HG03159 (cell line): ENCODE results near the gene PLEKHA7.
"Not testable (repeated sequence)": the region's sequence is repeated elsewhere in the genome, so short reads cannot be mapped to it uniquely, and the experiment has no call there.

Experiments used
- ATAC-seq: cut with Tn5 transposase; IDR thresholded peaks from one replicate; pipeline ENCODE4 v1.9.1; 2021; ENCODE audit warnings: mild to moderate bottlenecking, moderate library complexity; ENCODE audit not compliant: unreplicated experiment

Gene PLEKHA7

GRCh38 chr11:16977994-16978315 is 36.3 kb downstream of the PLEKHA7 start:
- no peak for ATAC-seq

DNA sequence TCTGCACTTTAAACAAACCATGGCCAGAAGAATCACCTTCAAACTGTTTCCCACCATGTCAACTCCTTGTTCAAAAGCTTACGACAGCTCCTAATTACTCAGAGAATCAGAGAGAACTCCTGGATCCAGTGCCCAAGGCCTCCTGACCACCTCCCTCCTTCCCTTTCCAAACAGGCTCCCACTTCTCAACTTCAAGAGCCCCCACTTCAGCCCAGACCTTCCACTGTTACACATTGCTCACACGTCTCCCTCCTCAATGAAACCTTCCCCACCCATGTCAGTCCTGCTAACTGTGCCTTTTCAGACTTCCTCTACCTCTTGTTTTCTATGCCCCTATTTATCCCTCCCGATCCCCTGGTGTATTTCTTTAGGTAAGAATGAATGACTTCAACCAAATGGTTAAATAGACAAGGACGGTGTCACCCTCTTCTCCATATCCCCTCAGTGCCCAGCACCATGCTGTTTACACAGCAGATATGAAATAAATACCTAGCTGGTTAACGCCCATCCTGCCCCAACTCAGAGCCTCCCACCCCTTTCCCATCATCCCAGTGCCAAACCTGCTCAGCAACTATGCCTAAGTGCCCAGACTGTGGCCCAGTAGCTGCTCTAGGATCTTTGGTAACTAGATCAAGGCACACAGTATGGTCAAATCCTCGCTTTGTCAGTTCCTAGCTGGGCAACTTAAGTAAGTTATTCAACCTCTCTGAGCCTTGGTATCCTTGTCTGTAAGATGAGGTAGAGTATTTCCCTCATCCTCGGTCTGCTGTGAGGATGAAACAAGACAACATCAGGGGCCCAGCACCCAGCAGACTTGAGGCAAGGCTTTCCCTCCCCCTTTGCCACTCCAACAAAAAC is 36.8 kb downstream of the PLEKHA7 start:
- ATAC-seq: no peak

DNA sequence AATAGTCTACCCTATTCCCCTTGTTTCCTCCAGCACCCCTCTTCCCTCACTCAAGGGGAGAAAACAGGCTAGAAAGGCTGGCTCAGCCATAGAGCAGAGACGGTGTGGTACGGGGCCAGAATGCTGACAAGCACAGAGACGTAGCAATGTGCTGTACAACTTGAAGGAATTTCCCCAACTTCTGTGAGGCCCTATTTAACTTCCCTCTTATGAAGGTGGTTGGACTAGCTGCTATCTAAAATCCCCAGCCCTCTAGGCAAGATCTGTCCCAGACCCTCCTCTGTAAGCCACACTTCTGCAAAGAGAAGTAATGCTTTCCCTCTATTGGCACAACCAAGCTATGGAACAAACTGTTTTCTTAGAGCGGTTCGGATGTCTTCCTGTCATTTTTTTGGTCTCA is 37.8 kb downstream of the PLEKHA7 start:
- no peak for ATAC-seq

DNA sequence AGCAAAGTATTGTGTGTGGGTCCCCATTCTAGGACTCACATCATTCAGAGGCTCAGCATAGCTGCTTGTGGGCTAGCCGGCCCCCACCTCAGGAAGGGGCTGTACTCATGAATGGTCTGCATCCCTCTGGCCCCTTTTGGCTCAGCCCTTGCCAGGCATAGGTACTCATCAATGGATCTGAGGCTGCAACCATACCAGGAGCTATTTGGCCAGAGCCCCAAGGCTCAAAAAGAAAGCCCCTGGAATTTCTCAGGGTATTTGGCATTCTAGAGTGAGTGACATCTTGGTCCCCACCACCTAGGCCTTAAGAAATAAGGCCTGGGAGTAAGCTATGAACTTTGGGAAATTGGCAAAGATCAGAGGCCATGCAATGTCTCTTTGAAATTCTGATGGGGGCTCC is 38.3 kb downstream of the PLEKHA7 start:
- no peak for ATAC-seq

DNA sequence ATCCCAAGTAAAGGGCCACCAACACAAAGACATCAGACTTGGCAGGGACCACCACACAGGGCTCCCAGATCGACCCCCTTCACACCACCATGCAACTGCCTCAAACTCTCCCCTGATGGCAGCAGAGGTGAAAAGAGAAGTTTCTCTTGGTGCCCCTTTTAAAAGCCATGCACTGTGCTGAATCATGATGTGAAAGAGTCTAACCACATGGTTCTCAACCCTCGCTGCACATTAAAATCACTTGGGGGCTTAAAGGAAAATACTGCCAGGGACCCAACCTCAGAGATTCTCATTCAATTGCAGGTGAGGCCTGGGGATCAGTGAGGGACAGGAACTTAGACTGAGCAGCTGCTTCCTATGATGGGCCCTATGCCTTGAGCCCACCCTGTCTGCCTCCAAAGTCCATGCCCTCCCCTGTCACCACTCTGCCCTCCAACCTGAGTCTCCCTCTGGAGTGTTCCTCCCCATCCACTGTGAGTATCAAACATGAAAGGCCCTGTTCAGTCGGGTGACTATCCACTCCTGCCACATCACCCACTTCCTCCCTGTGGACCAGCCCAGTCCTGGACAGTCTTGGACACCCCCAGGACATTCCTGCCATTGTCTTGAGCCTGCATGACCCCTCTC is 40.8 kb downstream of the PLEKHA7 start:
- ATAC-seq: no peak

GRCh38 chr11:16969010-16969999 is 44.9 kb downstream of the PLEKHA7 start:
- ATAC-seq: no peak

- no peak for ATAC-seq
Measured at GRCh38 chr11:16968196-16968595, 46.0 kb downstream of the PLEKHA7 start.

DNA sequence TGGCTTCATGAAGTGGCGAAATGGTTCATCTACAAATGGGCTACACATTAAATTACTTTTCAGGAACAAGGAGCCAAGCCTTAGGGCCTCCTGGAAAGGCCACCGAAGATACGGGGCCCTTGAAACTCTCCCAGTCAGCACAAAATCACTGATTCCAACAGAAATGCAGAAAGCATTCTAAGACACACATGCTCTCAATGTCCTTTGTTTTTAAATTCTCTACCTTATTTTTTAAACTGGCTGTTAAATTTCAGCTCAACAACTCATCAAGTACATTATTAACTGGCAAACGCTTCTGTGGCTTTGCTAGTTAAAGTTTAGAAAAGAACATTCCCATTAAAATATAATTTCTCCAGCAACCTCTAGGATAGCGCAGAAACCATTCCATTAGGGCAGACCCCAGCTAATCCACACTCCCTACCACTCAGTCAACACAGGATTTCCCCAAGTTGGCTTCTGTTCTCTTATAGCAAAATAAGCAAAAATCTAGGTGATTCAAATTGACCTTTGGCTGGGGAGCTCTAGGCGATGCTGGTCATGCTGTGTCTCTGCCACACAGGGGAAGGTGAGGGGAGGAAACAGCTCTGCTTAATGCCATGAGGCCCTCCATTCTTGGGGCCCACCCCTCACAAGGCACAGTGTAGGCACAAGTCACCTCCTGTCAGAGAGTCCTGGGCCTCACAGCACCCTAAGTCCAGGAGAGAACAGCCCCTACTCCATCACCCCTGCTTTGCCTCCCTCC is 47.1 kb downstream of the PLEKHA7 start:
- ATAC-seq: no peak

DNA sequence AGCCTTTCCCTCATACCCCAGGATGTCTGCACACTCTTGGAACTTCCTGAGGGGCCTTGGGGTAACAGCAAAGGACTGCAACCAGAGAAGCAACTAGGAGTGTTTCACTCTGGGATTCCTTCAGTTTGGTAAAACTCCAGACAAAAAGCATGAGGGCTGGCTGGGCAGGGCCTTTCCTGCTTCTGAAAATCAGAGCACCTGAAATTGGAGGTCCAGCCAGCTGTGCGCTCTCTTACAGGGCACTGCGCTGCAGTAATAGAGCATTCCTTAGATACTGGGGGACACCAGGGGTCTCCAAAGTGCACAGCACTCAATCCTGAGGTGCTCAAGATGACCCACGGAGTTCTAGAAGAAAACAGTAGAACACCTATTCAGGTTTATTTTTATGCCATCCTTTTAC is 49.7 kb downstream of the PLEKHA7 start:
- ATAC-seq: no peak

GRCh38 chr11:16963316-16963876 is 50.8 kb downstream of the PLEKHA7 start:
- ATAC-seq: no peak

DNA sequence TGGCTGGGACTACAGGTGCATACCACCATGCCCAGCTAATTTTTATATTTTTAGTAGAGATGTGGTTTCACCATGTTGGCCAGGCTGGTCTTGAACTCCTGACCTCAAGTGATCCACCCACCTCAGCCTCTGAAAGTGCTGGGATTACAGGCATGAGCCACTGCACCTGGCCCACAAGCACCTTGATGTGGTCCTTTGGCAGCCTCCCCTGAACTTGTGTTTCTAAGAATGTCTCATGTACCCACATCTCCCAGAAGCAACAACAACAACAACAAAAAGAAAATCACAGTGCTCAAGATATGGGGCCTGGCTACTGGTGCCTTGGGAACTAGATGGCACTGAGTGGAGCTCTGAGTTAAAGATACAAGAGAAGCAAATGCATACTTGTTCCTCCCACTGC is 51.6 kb downstream of the PLEKHA7 start:
- ATAC-seq: not testable (repeated sequence)

GRCh38 chr11:16962146-16962545 is 52.1 kb downstream of the PLEKHA7 start:
- no peak for ATAC-seq

DNA sequence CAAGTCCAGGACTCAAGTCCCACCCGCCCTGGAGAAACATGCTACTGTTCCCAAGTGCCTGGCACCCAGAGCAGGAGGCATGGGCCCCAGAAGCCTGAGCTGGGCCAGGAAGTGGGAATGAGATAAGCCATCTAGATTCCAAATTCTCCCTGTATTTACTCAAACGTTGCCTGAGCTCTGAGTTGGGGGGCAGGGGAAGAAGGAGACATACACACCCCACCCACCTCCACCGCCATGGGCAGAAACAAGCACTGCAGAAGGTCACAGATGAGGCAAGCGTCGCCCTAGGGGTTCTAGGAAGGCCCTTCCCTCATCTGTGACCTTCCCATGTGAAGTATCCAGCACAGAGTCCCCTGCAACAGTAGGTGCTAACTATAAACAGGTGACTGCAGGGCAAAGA is 54.0 kb downstream of the PLEKHA7 start:
- ATAC-seq: no peak

DNA sequence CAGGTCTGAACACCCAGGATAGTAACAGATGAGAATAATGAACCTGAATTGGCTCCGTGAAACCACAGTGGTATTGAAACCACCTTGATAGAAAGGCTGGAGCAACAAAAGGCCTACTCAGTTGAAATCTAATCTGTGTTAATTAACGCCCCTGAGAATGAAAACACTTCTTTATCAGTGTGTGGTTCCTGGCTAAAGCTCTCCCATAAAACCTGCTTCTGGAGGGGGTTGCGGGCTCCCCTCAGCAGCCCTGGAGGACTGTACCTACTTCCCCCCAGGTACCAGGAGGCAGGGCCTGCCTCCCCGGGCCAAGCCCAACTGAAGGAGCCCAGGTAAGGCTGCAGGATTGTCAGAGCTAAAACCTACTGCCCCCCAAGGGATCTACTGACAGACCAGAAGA is 54.6 kb downstream of the PLEKHA7 start:
- ATAC-seq: no peak

- ATAC-seq: no peak
Measured at GRCh38 chr11:16958833-16959232, 55.4 kb downstream of the PLEKHA7 start.

- no peak for ATAC-seq
Measured at GRCh38 chr11:16956538-16957153, 57.6 kb downstream of the PLEKHA7 start.

- no peak for ATAC-seq
Measured at GRCh38 chr11:16953663-16954062, 60.6 kb downstream of the PLEKHA7 start.

DNA sequence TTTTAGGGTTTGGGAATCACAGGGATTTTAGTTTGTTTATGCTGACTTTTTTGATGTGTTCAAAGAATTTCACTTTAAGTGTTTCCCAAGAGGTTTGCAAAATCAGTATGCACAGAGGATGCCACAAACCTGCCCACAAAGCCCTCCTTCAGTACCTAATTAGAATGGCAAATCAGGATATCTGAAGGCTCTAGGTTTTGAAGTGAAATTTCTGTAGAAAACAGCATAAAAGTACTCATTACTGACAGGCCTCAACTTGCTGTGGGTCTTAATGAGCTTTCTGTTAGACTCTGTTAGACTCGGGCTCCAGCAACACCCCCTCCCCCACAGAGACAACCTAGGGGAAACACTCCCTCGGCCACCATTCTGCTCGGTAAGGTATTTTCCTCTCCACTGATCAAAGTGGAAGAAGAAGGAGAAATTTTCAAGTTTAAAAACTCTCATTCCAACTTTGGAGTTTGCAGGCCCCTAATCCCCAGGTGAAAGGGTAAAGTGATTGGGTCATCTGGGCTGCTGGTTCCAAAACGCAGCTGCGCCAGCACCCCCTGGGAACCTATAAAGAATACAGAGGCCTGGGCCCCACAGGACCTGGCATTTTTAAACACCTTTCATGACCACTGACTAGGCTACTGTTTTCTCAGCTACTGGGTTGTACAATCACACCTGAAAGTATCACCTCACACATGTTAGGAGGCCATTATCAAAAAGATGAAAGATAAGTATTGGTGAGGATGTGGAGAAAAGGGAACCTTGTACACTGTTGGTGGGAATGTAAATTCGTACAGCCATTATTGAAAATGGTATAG is 67.5 kb downstream of the PLEKHA7 start:
- no peak for ATAC-seq
